BJ (cell line): ENCODE results near the gene CXCL14. TPM values are rescaled to one million over a fixed set of nuclear protein-coding genes. Genes with fewer than 3 reads are reported as not detected.

Experiments
- CTCF ChIA-PET: fragments of 350-600 bp; formaldehyde crosslinking; extraction: SDS; loops from one replicate; lab custom pipeline; 2021; ENCODE audit warnings: antibody characterized with exemption, inconsistent platforms; lab: Yijun Ruan, JAX
- POLR2A ChIA-PET: fragments of 300-600 bp; sonication (Branson Sonifier 250); formaldehyde crosslinking; extraction: SDS; loops from one replicate; lab custom pipeline; 2021; ENCODE audit warnings: antibody characterized with exemption; lab: Charles Lee
- DNase-seq: peaks from one replicate; pipeline ENCODE4 v3.0.0-alpha.2; 2011; ENCODE audit warnings: low read depth
- H3K27me3 ChIP-seq: 2 replicates; pipeline ENCODE4 v1.6.0; 2011; ENCODE audit warnings: low read length; ENCODE audit not compliant: control insufficient read depth, insufficient read depth
- H3K36me3 ChIP-seq: 2 replicates; pipeline ENCODE4 v1.5.1; 2011; ENCODE audit warnings: low read length; ENCODE audit not compliant: control insufficient read depth, insufficient read depth
- H3K4me3 ChIP-seq: 2 replicates; pipeline ENCODE4 v1.5.1; 2011; ENCODE audit warnings: low read depth, mild to moderate bottlenecking, control low read depth, low read length
- polyA plus RNA-seq: library from polyadenylated mRNA; depleted of rRNA; stranded (reverse); fragments of >200 nt; gene quantifications from 2 replicates; pipeline ENCODE4 v1.2.3, GENCODE V29; 2011
- TF ChIP-seq, protein P1 (sequence below): IDR thresholded peaks from 2 replicates; pipeline ENCODE4 v1.5.1; 2011; ENCODE audit warnings: low read depth, mild to moderate bottlenecking, control low read depth, inconsistent platforms, low read length, moderate library complexity; ENCODE audit not compliant: insufficient read depth

Gene CXCL14
- polyA plus RNA-seq, 1 experiment: 1.6 TPM

GRCh38 chr5:135541807-135542502 lies 36.8 kb downstream of the CXCL14 start:
- H3K27me3 ChIP-seq: peaks cover 55% of the 10 kb centered on the region
- H3K36me3 ChIP-seq: no peaks in the 10 kb centered on the region
- POLR2A ChIA-PET: no interaction called here
- H3K4me3 ChIP-seq: no peak overlapping the region
- CTCF ChIA-PET: interaction anchor here (1.2 to 4.4 kb wide), 3 partner anchors 11 to 76 kb away, joined by 3 to 31 read pairs (median 14); no protein-coding TSS in a partner anchor
- TF ChIP-seq, protein P1, sequence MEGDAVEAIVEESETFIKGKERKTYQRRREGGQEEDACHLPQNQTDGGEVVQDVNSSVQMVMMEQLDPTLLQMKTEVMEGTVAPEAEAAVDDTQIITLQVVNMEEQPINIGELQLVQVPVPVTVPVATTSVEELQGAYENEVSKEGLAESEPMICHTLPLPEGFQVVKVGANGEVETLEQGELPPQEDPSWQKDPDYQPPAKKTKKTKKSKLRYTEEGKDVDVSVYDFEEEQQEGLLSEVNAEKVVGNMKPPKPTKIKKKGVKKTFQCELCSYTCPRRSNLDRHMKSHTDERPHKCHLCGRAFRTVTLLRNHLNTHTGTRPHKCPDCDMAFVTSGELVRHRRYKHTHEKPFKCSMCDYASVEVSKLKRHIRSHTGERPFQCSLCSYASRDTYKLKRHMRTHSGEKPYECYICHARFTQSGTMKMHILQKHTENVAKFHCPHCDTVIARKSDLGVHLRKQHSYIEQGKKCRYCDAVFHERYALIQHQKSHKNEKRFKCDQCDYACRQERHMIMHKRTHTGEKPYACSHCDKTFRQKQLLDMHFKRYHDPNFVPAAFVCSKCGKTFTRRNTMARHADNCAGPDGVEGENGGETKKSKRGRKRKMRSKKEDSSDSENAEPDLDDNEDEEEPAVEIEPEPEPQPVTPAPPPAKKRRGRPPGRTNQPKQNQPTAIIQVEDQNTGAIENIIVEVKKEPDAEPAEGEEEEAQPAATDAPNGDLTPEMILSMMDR: no peak
- DNase-seq: no peak

GRCh38 chr5:135539430-135540005 lies 39.3 kb downstream of the CXCL14 start:
- no peaks in the 10 kb centered on the region for H3K36me3 ChIP-seq
- peaks cover 58% of the 10 kb centered on the region for H3K27me3 ChIP-seq
- DNase-seq: no peak
- no peak overlapping the region for H3K4me3 ChIP-seq
- TF ChIP-seq, protein P1: no peak
- ChIA-PET CTCF (interaction anchor here (0.8 to 4.4 kb wide), 3 partner anchors 13 to 82 kb away, joined by 3 to 31 read pairs (median 3); no protein-coding TSS in a partner anchor), POLR2A (no interaction called here)

DNA sequence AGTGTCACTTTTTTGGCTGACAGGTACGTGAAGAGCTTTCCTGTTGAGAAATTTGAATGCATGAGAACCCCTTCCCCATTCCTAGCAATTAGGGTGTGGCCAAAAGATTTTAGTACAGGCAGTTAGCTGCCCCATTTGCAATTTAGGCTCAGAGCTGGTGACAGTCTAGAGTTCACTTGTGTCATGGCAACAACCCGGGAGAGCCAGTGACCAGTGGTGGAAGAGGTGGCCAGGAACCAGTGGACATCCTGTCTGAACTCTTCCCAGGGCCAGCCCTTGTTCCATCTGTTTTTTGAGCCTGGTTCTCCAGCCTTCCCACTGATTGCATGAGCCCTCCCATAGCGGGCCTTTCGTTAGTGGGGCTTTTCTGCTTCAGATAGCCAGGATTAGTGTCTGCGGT lies 40.5 kb downstream of the CXCL14 start:
- Histone ChIP-seq H3K27me3 (peaks cover 55% of the 10 kb centered on the region), H3K36me3 (no peaks in the 10 kb centered on the region), H3K4me3 (no peak overlapping the region)
- DNase-seq: no peak
- ChIA-PET POLR2A (no interaction called here), CTCF (interaction anchor here (0.7 to 1.3 kb wide), 2 partner anchors 14 to 76 kb away, joined by 3 to 8 read pairs; no protein-coding TSS in a partner anchor)
- TF ChIP-seq, protein P1: no peak

GRCh38 chr5:135537745-135538144 lies 41.0 kb downstream of the CXCL14 start:
- Histone ChIP-seq H3K27me3 (peaks cover 55% of the 10 kb centered on the region), H3K4me3 (no peak overlapping the region), H3K36me3 (no peaks in the 10 kb centered on the region)
- ChIA-PET POLR2A (no interaction called here), CTCF (interaction anchor here (0.7 to 2.0 kb wide), 3 partner anchors 14 to 75 kb away, joined by 3 to 8 read pairs (median 7); no protein-coding TSS in a partner anchor)
- TF ChIP-seq, protein P1: no peak
- DNase-seq: no peak

- TF ChIP-seq, protein P1: no peak
- Histone ChIP-seq H3K36me3 (no peaks in the 10 kb centered on the region), H3K4me3 (no peak overlapping the region), H3K27me3 (peaks cover 54% of the 10 kb centered on the region)
- POLR2A ChIA-PET: no interaction called here
- no peak for DNase-seq
- CTCF ChIA-PET: interaction anchor here (1.3 to 2.0 kb wide), 2 partner anchors 15 to 71 kb away, joined by 7 to 8 read pairs; no protein-coding TSS in a partner anchor
Observed at GRCh38 chr5:135537271-135537670, 41.5 kb downstream of the CXCL14 start.
